GM12892 (cell line): Measurements from ENCODE around the gene RALGDS.

Experiments
- POLR2A ChIP-seq: IDR thresholded peaks from 2 replicates; pipeline ENCODE4 v1.6.1; 2011; ENCODE audit warnings: low read depth, low read length, control low read depth
- TAF1 ChIP-seq: IDR thresholded peaks from 2 replicates; pipeline ENCODE4 v1.6.1; 2011; ENCODE audit warnings: low read depth, mild to moderate bottlenecking, control low read depth, low read length, borderline replicate concordance

DNA sequence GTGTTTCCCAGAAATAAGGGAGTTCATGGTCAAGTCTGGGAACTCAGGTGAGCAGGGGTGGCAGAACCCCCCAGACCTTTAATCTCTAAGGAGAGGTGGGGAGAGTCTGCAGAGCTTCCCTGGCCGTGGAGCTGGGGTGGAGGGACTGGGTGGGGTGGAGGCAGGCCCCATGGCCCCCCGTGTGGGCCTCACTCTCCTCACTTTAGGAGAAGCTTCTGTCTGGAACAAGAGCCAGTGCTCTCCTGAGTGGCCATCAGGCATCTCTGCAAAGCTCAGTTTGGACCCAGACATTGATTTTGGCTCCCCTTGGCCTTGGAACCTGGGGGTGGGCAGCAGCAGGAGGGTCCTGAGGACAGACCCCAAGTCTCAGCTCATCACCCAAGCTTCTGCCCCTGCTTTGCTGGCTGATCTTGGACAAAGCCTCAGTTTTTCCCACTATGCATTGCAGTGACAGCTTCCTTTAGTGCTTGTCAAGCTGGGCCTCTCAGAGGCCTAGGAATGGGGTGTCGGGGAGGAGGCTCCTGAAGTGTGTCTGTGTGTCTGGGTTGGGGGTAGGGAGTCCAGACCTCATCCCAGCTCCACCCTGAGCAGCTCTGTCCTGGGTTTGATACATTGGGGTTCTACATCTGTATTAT lies 46.2 kb upstream of the RALGDS start:
- TF ChIP-seq POLR2A, result no peak
- TF ChIP-seq TAF1, result no peak
